ENCODE measurements around the gene NUP153. TPM values are rescaled to one million over a fixed set of nuclear protein-coding genes. Genes with fewer than 3 reads are reported as not detected.
"Not testable (repeated sequence)": the region's sequence is repeated elsewhere in the genome, so short reads cannot be mapped to it uniquely, and the experiment has no call there.

NUP153 gene
- polyA plus RNA-seq, 1 of the 3 experiments (the other 2 are of a cell fraction): 10.5 TPM

GRCh38 chr6:17588011-17588410, 118.7 kb downstream of the NUP153 start (continued):
- TF ChIP-seq, protein P1, sequence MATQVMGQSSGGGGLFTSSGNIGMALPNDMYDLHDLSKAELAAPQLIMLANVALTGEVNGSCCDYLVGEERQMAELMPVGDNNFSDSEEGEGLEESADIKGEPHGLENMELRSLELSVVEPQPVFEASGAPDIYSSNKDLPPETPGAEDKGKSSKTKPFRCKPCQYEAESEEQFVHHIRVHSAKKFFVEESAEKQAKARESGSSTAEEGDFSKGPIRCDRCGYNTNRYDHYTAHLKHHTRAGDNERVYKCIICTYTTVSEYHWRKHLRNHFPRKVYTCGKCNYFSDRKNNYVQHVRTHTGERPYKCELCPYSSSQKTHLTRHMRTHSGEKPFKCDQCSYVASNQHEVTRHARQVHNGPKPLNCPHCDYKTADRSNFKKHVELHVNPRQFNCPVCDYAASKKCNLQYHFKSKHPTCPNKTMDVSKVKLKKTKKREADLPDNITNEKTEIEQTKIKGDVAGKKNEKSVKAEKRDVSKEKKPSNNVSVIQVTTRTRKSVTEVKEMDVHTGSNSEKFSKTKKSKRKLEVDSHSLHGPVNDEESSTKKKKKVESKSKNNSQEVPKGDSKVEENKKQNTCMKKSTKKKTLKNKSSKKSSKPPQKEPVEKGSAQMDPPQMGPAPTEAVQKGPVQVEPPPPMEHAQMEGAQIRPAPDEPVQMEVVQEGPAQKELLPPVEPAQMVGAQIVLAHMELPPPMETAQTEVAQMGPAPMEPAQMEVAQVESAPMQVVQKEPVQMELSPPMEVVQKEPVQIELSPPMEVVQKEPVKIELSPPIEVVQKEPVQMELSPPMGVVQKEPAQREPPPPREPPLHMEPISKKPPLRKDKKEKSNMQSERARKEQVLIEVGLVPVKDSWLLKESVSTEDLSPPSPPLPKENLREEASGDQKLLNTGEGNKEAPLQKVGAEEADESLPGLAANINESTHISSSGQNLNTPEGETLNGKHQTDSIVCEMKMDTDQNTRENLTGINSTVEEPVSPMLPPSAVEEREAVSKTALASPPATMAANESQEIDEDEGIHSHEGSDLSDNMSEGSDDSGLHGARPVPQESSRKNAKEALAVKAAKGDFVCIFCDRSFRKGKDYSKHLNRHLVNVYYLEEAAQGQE (IDR thresholded peaks at IDR 0.05; ENCODE audit: low read depth, low read length): no peak
- no peak for TF ChIP-seq POLR2AphosphoS5 (IDR thresholded peaks at IDR 0.05; ENCODE audit: low read depth, low read length)
- no peak for TF ChIP-seq NRF1 (IDR thresholded peaks at IDR 0.05; ENCODE audit: low read depth, low read length)
- no peak for TF ChIP-seq GATA2 (CRISPR knock-in tag; IDR thresholded peaks at IDR 0.05)
- TF ChIP-seq RFX5 (IDR thresholded peaks at IDR 0.05; ENCODE audit: low read length): no peak
- no peak for TF ChIP-seq USF2 (IDR thresholded peaks at IDR 0.05; ENCODE audit: borderline replicate concordance, low read depth, low read length)

GRCh38 chr6:17586623-17587022, 120.1 kb downstream of the NUP153 start:
- H3K4me3 ChIP-seq (ENCODE audit: low read depth in 2 of 2, low read length in 1 of 2); H3K9me2 ChIP-seq; H3K36me3 ChIP-seq (replicated peaks in 1 of 2; ENCODE audit: control insufficient read depth in 1 of 2, insufficient read depth in 2 of 2, low read length in 1 of 2); POLR2A ChIA-PET; H3K4me2 ChIP-seq; H4K20me1 ChIP-seq (ENCODE audit: insufficient read depth); H3K4me1 ChIP-seq (ENCODE audit: control insufficient read depth in 1 of 2, insufficient read depth in 2 of 2, low read depth in 1 of 2, low read length in 1 of 2); H3K27me3 ChIP-seq (ENCODE audit: insufficient read depth); CTCF ChIA-PET; H3K79me2 ChIP-seq (ENCODE audit: insufficient read depth); DNase-seq; H3K27ac ChIP-seq (ENCODE audit: low read depth in 2 of 2, low read length in 1 of 2); H3K9me3 ChIP-seq; H2AFZ ChIP-seq (ENCODE audit: low read depth); H3K9ac ChIP-seq: not testable (repeated sequence)
- H3F3A ChIP-seq (replicated peaks; ENCODE audit: insufficient read depth): peaks cover 10% of the 10 kb centered on the region
- WGBS (ENCODE audit: low lambda C conversion rate): 97% methylated on average over 13 of the region's 13 CpGs

DNA sequence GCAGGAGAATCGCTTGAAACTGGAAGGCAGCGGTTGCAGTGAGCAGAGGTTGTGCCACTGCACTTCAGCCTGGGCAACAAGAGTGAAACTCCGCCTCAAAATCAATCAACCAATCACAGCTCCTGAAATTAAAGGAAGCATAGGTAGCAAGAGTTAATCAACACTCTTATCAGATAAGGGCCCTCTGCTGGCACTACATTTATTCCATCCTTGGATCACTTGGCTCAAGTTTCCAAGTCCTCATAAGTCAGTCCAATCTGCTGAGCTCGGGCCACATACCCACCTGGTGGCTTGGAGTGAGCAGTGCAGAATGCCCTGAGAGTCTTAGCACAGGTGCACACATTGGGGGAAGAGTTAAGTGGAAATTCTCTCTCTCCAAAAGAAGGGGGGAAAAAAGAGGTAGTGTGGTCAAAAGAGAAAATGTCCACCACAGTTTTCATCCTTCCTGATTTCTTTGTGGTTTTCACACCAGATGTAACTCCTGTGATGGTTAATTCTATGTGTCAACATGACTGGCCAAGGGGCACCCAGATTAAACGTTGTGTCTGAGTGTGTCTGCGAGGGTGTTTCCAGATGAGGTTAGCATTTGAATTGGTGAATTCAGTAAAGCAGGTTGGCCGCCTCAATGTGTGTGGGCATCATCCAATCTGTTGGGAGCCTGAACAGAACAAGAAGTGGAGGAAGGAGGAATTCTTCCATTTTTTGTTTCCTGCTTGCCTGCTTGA, 120.8 kb downstream of the NUP153 start:
- 76% methylated on average over 7 of the region's 7 CpGs for WGBS (ENCODE audit: low lambda C conversion rate)
- DNase-seq: no peak

More for the DNA sequence above, 120.8 kb downstream of the NUP153 start:
- no peaks in the 10 kb centered on the region for H3K9me3 ChIP-seq
- TF ChIP-seq USF1 (IDR thresholded peaks at IDR 0.05; ENCODE audit: borderline replicate concordance, low read depth): no peak
- TF ChIP-seq, protein P1 (IDR thresholded peaks at IDR 0.05; ENCODE audit: low read depth, low read length): no peak
- TF ChIP-seq CHD2 (IDR thresholded peaks at IDR 0.05; ENCODE audit: low read length, partially characterized antibody): no peak
- no peak for TF ChIP-seq EP300 (IDR thresholded peaks at IDR 0.05; ENCODE audit: borderline replicate concordance in 1 of 2, low read depth in 1 of 2, low read length in 1 of 2)
- no peak overlapping the region for H3K4me2 ChIP-seq
- H3F3A ChIP-seq (replicated peaks; ENCODE audit: insufficient read depth): peaks cover 10% of the 10 kb centered on the region
- no peaks in the 10 kb centered on the region for H3K9me2 ChIP-seq
- ChIA-PET POLR2A (no interaction called here), CTCF (interaction anchor here (1.2 to 3.5 kb wide), 6 partner anchors 15 to 428 kb away, joined by 3 to 51 read pairs (median 24); partner anchors contain the start of gene FAM8A1)
- no peaks in the 10 kb centered on the region for H3K4me1 ChIP-seq (ENCODE audit: control insufficient read depth in 1 of 2, insufficient read depth in 2 of 2, low read depth in 1 of 2, low read length in 1 of 2)
- H3K9ac ChIP-seq: no peak overlapping the region
- no peak overlapping the region for H3K4me3 ChIP-seq (ENCODE audit: low read depth in 2 of 2, low read length in 1 of 2)
- no peak overlapping the region for H2AFZ ChIP-seq (ENCODE audit: low read depth)
- H3K79me2 ChIP-seq (ENCODE audit: insufficient read depth): no peaks in the 10 kb centered on the region
- H3K27me3 ChIP-seq (ENCODE audit: insufficient read depth): no peaks in the 10 kb centered on the region
- H3K27ac ChIP-seq (ENCODE audit: low read depth in 2 of 2, low read length in 1 of 2): no peak overlapping the region
- no peaks in the 10 kb centered on the region for H4K20me1 ChIP-seq (ENCODE audit: insufficient read depth)
- no peaks in the 10 kb centered on the region for H3K36me3 ChIP-seq (replicated peaks in 1 of 2; ENCODE audit: control insufficient read depth in 1 of 2, insufficient read depth in 2 of 2, low read length in 1 of 2)

Measured in SK-N-SH (cell line).